Ectodermal cell (in vitro differentiated cells): ENCODE measurements around the gene AZIN2.
"Not testable (repeated sequence)": the region's sequence is repeated elsewhere in the genome, so short reads cannot be mapped to it uniquely, and the experiment has no call there.

ENCODE experiments used
- H3K27ac ChIP-seq: 2 replicates; pipeline ENCODE4 v1.7.0; 2013; ENCODE audit warnings: mild to moderate bottlenecking, low read depth, low read length; ENCODE audit not compliant: insufficient read depth, poor library complexity, severe bottlenecking
- H3K27me3 ChIP-seq: 2 replicates; pipeline ENCODE4 v1.7.0; 2013; ENCODE audit warnings: mild to moderate bottlenecking, low read length; ENCODE audit not compliant: insufficient read depth, control insufficient read depth, poor library complexity, severe bottlenecking
- H3K36me3 ChIP-seq: one replicate; pipeline ENCODE4 v1.7.0; 2013; ENCODE audit warnings: low read length; ENCODE audit not compliant: control insufficient read depth, insufficient read depth
- H3K4me1 ChIP-seq: one replicate; pipeline ENCODE4 v1.7.0; 2013; ENCODE audit warnings: low read length; ENCODE audit not compliant: control insufficient read depth, insufficient read depth
- H3K4me3 ChIP-seq: 2 replicates; pipeline ENCODE4 v1.7.0; 2013; ENCODE audit warnings: low read depth, low read length, control low read depth; ENCODE audit not compliant: insufficient read depth
- H3K9me3 ChIP-seq: 2 replicates; pipeline ENCODE4 v1.7.0; 2013; ENCODE audit warnings: mild to moderate bottlenecking, low read length, moderate library complexity; ENCODE audit not compliant: control insufficient read depth
- WGBS, 2 experiments: methylation state at CpG; one replicate each; pipeline ENCODE4 v1.1.7; 2013; ENCODE audit warnings: missing lambda C conversion rate in 2 of 2; 5-methylcytosine and 5-hydroxymethylcytosine counted together

Gene AZIN2

GRCh38 chr1:33045246-33045645 is 35.7 kb upstream of the AZIN2 start:
- H3K4me1 ChIP-seq = no peaks in the 10 kb centered on the region
- no peaks in the 10 kb centered on the region for H3K27me3 ChIP-seq
- H3K27ac ChIP-seq = no peak overlapping the region
- no peaks in the 10 kb centered on the region for H3K36me3 ChIP-seq
- 80 to 82% methylated on average over 2 of the region's 2 CpGs for WGBS, 2 experiments
- no peaks in the 10 kb centered on the region for H3K9me3 ChIP-seq
- H3K4me3 ChIP-seq = no peak overlapping the region

- no peak overlapping the region for H3K27ac ChIP-seq
- H3K36me3 ChIP-seq = no peaks in the 10 kb centered on the region
- no peaks in the 10 kb centered on the region for H3K9me3 ChIP-seq
- WGBS, 2 experiments = 87 to 88% methylated on average over 6 of the region's 6 CpGs
- H3K4me1 ChIP-seq = no peaks in the 10 kb centered on the region
- H3K27me3 ChIP-seq = no peaks in the 10 kb centered on the region
- no peak overlapping the region for H3K4me3 ChIP-seq
Measured at GRCh38 chr1:33045814-33046213, 35.1 kb upstream of the AZIN2 start.

GRCh38 chr1:33046234-33046633 is 34.7 kb upstream of the AZIN2 start:
- H3K27me3 ChIP-seq, H3K4me3 ChIP-seq, H3K9me3 ChIP-seq, H3K4me1 ChIP-seq, H3K27ac ChIP-seq, H3K36me3 ChIP-seq: not testable (repeated sequence)
- WGBS, 2 experiments = 79 to 99% methylated on average over 4 of the region's 4 CpGs

GRCh38 chr1:33047290-33047689 is 33.7 kb upstream of the AZIN2 start:
- H3K4me3 ChIP-seq = no peak overlapping the region
- no peaks in the 10 kb centered on the region for H3K9me3 ChIP-seq
- H3K4me1 ChIP-seq = no peaks in the 10 kb centered on the region
- no peaks in the 10 kb centered on the region for H3K36me3 ChIP-seq
- WGBS, 2 experiments = 96 to 98% methylated on average over 2 of the region's 2 CpGs
- H3K27ac ChIP-seq = no peak overlapping the region
- no peaks in the 10 kb centered on the region for H3K27me3 ChIP-seq

- Histone ChIP-seq H3K27ac (no peak overlapping the region), H3K4me3 (no peak overlapping the region), H3K4me1 (no peaks in the 10 kb centered on the region), H3K27me3 (no peaks in the 10 kb centered on the region), H3K36me3 (no peaks in the 10 kb centered on the region), H3K9me3 (no peaks in the 10 kb centered on the region)
- WGBS, 2 experiments = 91 to 97% methylated on average over 2 of the region's 2 CpGs
Measured at GRCh38 chr1:33047839-33048305, 33.1 kb upstream of the AZIN2 start.

- Histone ChIP-seq H3K27ac (no peak overlapping the region), H3K36me3 (no peaks in the 10 kb centered on the region), H3K4me1 (no peaks in the 10 kb centered on the region), H3K27me3 (no peaks in the 10 kb centered on the region), H3K9me3 (no peaks in the 10 kb centered on the region), H3K4me3 (no peak overlapping the region)
- WGBS, 2 experiments = 91 to 95% methylated on average over 3 of the region's 3 CpGs
Measured at GRCh38 chr1:33048426-33048825, 32.5 kb upstream of the AZIN2 start.

GRCh38 chr1:33049371-33049770 is 31.6 kb upstream of the AZIN2 start:
- Histone ChIP-seq H3K27ac (no peak overlapping the region), H3K27me3 (no peaks in the 10 kb centered on the region), H3K4me1 (no peaks in the 10 kb centered on the region), H3K9me3 (no peaks in the 10 kb centered on the region), H3K4me3 (no peak overlapping the region), H3K36me3 (no peaks in the 10 kb centered on the region)
- WGBS, 2 experiments = 95 to 96% methylated on average over 7 of the region's 7 CpGs

- 94% methylated on average over 10 to 11 of the region's 17 CpGs for WGBS, 2 experiments
- H3K9me3 ChIP-seq = no peaks in the 10 kb centered on the region
- no peak overlapping the region for H3K4me3 ChIP-seq
- H3K27ac ChIP-seq = no peak overlapping the region
- no peaks in the 10 kb centered on the region for H3K27me3 ChIP-seq
- H3K4me1 ChIP-seq = no peaks in the 10 kb centered on the region
- no peaks in the 10 kb centered on the region for H3K36me3 ChIP-seq
Measured at GRCh38 chr1:33050221-33051076, 30.5 kb upstream of the AZIN2 start.

- no peaks in the 10 kb centered on the region for H3K36me3 ChIP-seq
- H3K9me3 ChIP-seq = no peaks in the 10 kb centered on the region
- H3K27me3 ChIP-seq = no peaks in the 10 kb centered on the region
- H3K27ac ChIP-seq = no peak overlapping the region
- no peak overlapping the region for H3K4me3 ChIP-seq
- 70 to 75% methylated on average over 12 of the region's 12 CpGs for WGBS, 2 experiments
- H3K4me1 ChIP-seq = no peaks in the 10 kb centered on the region
Measured at GRCh38 chr1:33055210-33056008, 25.5 kb upstream of the AZIN2 start.

GRCh38 chr1:33056426-33056825 is 24.5 kb upstream of the AZIN2 start:
- H3K4me1 ChIP-seq = no peaks in the 10 kb centered on the region
- no peak overlapping the region for H3K27ac ChIP-seq
- H3K9me3 ChIP-seq = no peaks in the 10 kb centered on the region
- no peaks in the 10 kb centered on the region for H3K36me3 ChIP-seq
- H3K27me3 ChIP-seq = no peaks in the 10 kb centered on the region
- H3K4me3 ChIP-seq = no peak overlapping the region
- WGBS, 2 experiments = 92% methylated on average over 3 of the region's 3 CpGs
